ENCODE measurements around the gene CPA5. TPM values are rescaled to one million over a fixed set of nuclear protein-coding genes. Genes with fewer than 3 reads are reported as not detected.

The CPA5 gene
- total RNA-seq, 2 donors from 2014 or later = not detected

GRCh38 chr7:130333832-130334231 lies 10.8 kb upstream of the CPA5 start:
- no peak for DNase-seq
- H3K9me3 ChIP-seq (ENCODE audit: control insufficient read depth, low read length) = no peaks in the 10 kb centered on the region
- no peak overlapping the region for H3K27ac Mint-ChIP-seq
- H3K4me1 Mint-ChIP-seq = peaks cover 10% of the 10 kb centered on the region
- no peaks in the 10 kb centered on the region for H3K36me3 ChIP-seq (ENCODE audit: control insufficient read depth, insufficient read depth, low read length)
- TF ChIP-seq, protein P1, sequence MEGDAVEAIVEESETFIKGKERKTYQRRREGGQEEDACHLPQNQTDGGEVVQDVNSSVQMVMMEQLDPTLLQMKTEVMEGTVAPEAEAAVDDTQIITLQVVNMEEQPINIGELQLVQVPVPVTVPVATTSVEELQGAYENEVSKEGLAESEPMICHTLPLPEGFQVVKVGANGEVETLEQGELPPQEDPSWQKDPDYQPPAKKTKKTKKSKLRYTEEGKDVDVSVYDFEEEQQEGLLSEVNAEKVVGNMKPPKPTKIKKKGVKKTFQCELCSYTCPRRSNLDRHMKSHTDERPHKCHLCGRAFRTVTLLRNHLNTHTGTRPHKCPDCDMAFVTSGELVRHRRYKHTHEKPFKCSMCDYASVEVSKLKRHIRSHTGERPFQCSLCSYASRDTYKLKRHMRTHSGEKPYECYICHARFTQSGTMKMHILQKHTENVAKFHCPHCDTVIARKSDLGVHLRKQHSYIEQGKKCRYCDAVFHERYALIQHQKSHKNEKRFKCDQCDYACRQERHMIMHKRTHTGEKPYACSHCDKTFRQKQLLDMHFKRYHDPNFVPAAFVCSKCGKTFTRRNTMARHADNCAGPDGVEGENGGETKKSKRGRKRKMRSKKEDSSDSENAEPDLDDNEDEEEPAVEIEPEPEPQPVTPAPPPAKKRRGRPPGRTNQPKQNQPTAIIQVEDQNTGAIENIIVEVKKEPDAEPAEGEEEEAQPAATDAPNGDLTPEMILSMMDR (conservative IDR thresholded peaks at IDR 0.05) = no peak
- no peaks in the 10 kb centered on the region for H3K4me1 ChIP-seq (ENCODE audit: control insufficient read depth, insufficient read depth, low read length)
- no peak overlapping the region for H3K9ac ChIP-seq (ENCODE audit: extremely low read depth, low read length, poor library complexity, severe bottlenecking)
- no peaks in the 10 kb centered on the region for H3K27me3 Mint-ChIP-seq (ENCODE audit: insufficient read depth)
- H3K9me3 Mint-ChIP-seq = no peaks in the 10 kb centered on the region
- H3K27ac ChIP-seq (ENCODE audit: low read depth, low read length) = no peak overlapping the region
- WGBS, 2 experiments (ENCODE audit: insufficient coverage in 1 of 2, insufficient read length in 1 of 2) = 100% methylated on average over 1 of the region's 2 CpGs; no CpG with 5 or more reads in 1 of the 2 experiments
- no peaks in the 10 kb centered on the region for H3K36me3 Mint-ChIP-seq (ENCODE audit: low read depth)
- H3K27me3 ChIP-seq (ENCODE audit: control insufficient read depth, insufficient read depth, low read length, poor library complexity, severe bottlenecking) = no peaks in the 10 kb centered on the region
- H3K4me3 ChIP-seq (ENCODE audit: low read length) = no peak overlapping the region
- H3K4me3 Mint-ChIP-seq = no peak overlapping the region

- H3K36me3 ChIP-seq (ENCODE audit: control insufficient read depth, insufficient read depth, low read length) = no peaks in the 10 kb centered on the region
- TF ChIP-seq, protein P1 (conservative IDR thresholded peaks at IDR 0.05) = no peak
- no peaks in the 10 kb centered on the region for H3K9me3 ChIP-seq (ENCODE audit: control insufficient read depth, low read length)
- H3K4me3 ChIP-seq (ENCODE audit: low read length) = no peak overlapping the region
- Mint-ChIP-seq H3K27ac (no peak overlapping the region), H3K4me3 (no peak overlapping the region), H3K36me3 (ENCODE audit: low read depth) (no peaks in the 10 kb centered on the region), H3K4me1 (peaks cover 10% of the 10 kb centered on the region), H3K9me3 (no peaks in the 10 kb centered on the region), H3K27me3 (ENCODE audit: insufficient read depth) (no peaks in the 10 kb centered on the region)
- no peak for DNase-seq
- 93 to 94% methylated on average over 6 of the region's 6 CpGs for WGBS, 2 experiments (ENCODE audit: insufficient coverage in 1 of 2, insufficient read length in 1 of 2)
- H3K4me1 ChIP-seq (ENCODE audit: control insufficient read depth, insufficient read depth, low read length) = no peaks in the 10 kb centered on the region
- no peak overlapping the region for H3K9ac ChIP-seq (ENCODE audit: extremely low read depth, low read length, poor library complexity, severe bottlenecking)
- H3K27ac ChIP-seq (ENCODE audit: low read depth, low read length) = no peak overlapping the region
- no peaks in the 10 kb centered on the region for H3K27me3 ChIP-seq (ENCODE audit: control insufficient read depth, insufficient read depth, low read length, poor library complexity, severe bottlenecking)
Measured at GRCh38 chr7:130334274-130334673, 10.3 kb upstream of the CPA5 start.

DNA sequence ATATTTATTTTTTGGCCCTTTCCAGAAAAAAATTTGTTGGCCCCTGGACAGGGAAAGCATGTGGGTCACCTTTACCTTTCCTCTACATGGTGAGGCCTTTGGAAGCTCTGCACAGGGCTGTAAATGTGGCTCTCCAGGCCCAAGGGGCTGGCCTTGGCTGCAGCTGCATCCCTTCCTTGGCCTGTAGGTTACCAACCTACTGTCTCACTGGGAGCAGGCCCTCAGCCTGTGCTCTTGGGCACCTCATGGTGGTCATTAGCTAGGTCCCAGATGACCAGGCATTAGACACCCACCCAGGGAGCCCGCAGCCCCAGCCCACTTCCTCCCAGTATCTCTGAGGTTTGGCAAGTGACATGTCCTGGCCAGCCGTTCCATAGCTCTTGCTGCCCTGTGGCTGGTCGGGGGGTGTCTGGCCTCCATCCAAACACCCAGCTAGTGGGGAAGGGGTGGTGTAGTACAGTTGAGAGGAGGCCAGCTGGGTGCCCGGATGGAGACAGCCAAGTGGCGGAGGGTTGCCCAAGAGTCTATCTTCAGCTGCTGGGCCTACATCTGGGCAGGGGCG lies 7.1 kb upstream of the CPA5 start:
- Histone ChIP-seq H3K27me3 (ENCODE audit: control insufficient read depth, insufficient read depth, low read length, poor library complexity, severe bottlenecking) (no peaks in the 10 kb centered on the region), H3K4me1 (ENCODE audit: control insufficient read depth, insufficient read depth, low read length) (no peaks in the 10 kb centered on the region), H3K27ac (ENCODE audit: low read depth, low read length) (no peak overlapping the region), H3K9me3 (ENCODE audit: control insufficient read depth, low read length) (no peaks in the 10 kb centered on the region), H3K36me3 (ENCODE audit: control insufficient read depth, insufficient read depth, low read length) (no peaks in the 10 kb centered on the region), H3K4me3 (ENCODE audit: low read length) (no peak overlapping the region), H3K9ac (ENCODE audit: extremely low read depth, low read length, poor library complexity, severe bottlenecking) (no peak overlapping the region)
- H3K36me3 Mint-ChIP-seq (ENCODE audit: low read depth) = no peaks in the 10 kb centered on the region
- H3K4me3 Mint-ChIP-seq = no peak overlapping the region
- 95 to 100% methylated on average over 2 to 6 of the region's 6 CpGs for WGBS, 2 experiments (ENCODE audit: insufficient coverage in 1 of 2, insufficient read length in 1 of 2)
- peak; percentile 53 for DNase-seq
- H3K27ac Mint-ChIP-seq = no peak overlapping the region
- no peaks in the 10 kb centered on the region for H3K27me3 Mint-ChIP-seq (ENCODE audit: insufficient read depth)
- H3K4me1 Mint-ChIP-seq = peaks cover 6% of the 10 kb centered on the region
- no peaks in the 10 kb centered on the region for H3K9me3 Mint-ChIP-seq
- TF ChIP-seq, protein P1 (conservative IDR thresholded peaks at IDR 0.05) = peak; percentile 39

Measured in endodermal cell (in vitro differentiated cells).